ENCODE measurements around the gene BCL2L2.

Gene BCL2L2

GRCh38 chr14:23310546-23310945 is 3.9 kb downstream of the BCL2L2 start:
- Histone ChIP-seq H3K27me3 (ENCODE audit: control insufficient read depth in 2 of 2, insufficient read depth in 2 of 2, low read length in 2 of 2) (no peaks in the 10 kb centered on the region), H3K9ac (ENCODE audit: low read depth in 1 of 2, low read length in 2 of 2) (no peak overlapping the region), H3K27ac (ENCODE audit: low read depth in 2 of 2, low read length in 2 of 2) (no peak overlapping the region), H3K9me3 (ENCODE audit: control insufficient read depth in 2 of 2, low read length in 2 of 2) (no peaks in the 10 kb centered on the region), H3K4me1 (ENCODE audit: control insufficient read depth in 2 of 2, insufficient read depth in 2 of 2, low read length in 2 of 2) (peaks cover 29 to 37% of the 10 kb centered on the region in 2 donors), H3K4me3 (ENCODE audit: low read length in 2 of 2) (no peak overlapping the region), H3K36me3 (ENCODE audit: control insufficient read depth in 2 of 2, insufficient read depth in 2 of 2, low read length in 2 of 2) (peaks cover 16 to 31% of the 10 kb centered on the region in 2 donors)

- Histone ChIP-seq H3K27me3 (ENCODE audit: control insufficient read depth in 2 of 2, insufficient read depth in 2 of 2, low read length in 2 of 2) (no peaks in the 10 kb centered on the region), H3K4me1 (ENCODE audit: control insufficient read depth in 2 of 2, insufficient read depth in 2 of 2, low read length in 2 of 2) (peaks cover 5 to 6% of the 10 kb centered on the region in 2 donors), H3K36me3 (ENCODE audit: control insufficient read depth in 2 of 2, insufficient read depth in 2 of 2, low read length in 2 of 2) (peaks cover 0 to 5% of the 10 kb centered on the region in 2 donors), H3K4me3 (ENCODE audit: low read length in 2 of 2) (no peak overlapping the region), H3K9ac (ENCODE audit: low read depth in 1 of 2, low read length in 2 of 2) (no peak overlapping the region), H3K9me3 (ENCODE audit: control insufficient read depth in 2 of 2, low read length in 2 of 2) (no peaks in the 10 kb centered on the region), H3K27ac (ENCODE audit: low read depth in 2 of 2, low read length in 2 of 2) (no peak overlapping the region)
Measured at GRCh38 chr14:23316300-23316699, 9.7 kb downstream of the BCL2L2 start.

DNA sequence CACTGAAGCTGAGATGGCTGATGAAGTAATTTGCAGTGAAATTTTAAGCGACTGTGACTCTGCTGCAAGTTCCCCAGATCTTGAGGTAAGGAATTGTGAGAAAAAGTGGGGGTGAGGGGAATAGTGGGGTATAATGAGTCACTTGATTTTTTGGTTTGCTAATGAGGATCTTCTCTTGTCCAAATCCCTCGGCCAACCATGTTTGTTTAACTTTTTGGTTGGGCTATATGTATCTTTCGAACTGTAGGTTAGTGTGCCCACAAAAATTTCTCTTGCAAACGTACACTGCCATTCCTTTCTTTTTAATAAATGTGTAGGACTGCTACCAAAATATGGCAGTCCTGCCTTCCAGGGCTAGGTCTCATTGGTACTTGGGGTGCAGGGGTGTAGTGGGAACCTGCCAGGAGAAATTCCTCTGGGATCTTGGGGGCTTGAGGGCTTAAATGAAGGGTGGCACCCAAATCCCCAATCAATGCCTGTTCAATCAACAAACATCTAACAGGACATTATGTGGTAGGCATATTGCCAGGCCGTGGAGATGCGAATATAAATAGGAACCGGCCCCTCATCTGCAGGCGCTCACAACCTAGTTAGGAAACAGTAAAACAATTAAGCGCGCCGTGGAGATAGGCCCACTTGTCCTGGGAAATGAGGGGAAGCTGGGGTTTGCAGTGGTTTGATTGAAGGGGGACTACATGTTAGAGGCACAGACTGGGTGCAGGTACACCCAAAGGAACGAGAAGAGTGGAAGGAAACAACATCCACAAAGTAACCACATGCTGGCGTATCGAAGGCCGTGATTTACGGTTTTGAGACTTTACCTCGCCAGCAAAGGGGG is 13.3 kb downstream of the BCL2L2 start:
- Histone ChIP-seq H3K9ac (ENCODE audit: low read depth in 1 of 2, low read length in 2 of 2) (peak overlapping the region; percentile 17 to 53), H3K4me1 (ENCODE audit: control insufficient read depth in 2 of 2, insufficient read depth in 2 of 2, low read length in 2 of 2) (peaks cover 13 to 16% of the 10 kb centered on the region in 2 donors), H3K27me3 (ENCODE audit: control insufficient read depth in 2 of 2, insufficient read depth in 2 of 2, low read length in 2 of 2) (no peaks in the 10 kb centered on the region), H3K9me3 (ENCODE audit: control insufficient read depth in 2 of 2, low read length in 2 of 2) (no peaks in the 10 kb centered on the region), H3K27ac (ENCODE audit: low read depth in 2 of 2, low read length in 2 of 2) (peak overlapping the region; percentile 86 to 92), H3K4me3 (ENCODE audit: low read length in 2 of 2) (peak overlapping the region; percentile 67 to 74), H3K36me3 (ENCODE audit: control insufficient read depth in 2 of 2, insufficient read depth in 2 of 2, low read length in 2 of 2) (peaks cover 12 to 20% of the 10 kb centered on the region in 2 donors)

DNA sequence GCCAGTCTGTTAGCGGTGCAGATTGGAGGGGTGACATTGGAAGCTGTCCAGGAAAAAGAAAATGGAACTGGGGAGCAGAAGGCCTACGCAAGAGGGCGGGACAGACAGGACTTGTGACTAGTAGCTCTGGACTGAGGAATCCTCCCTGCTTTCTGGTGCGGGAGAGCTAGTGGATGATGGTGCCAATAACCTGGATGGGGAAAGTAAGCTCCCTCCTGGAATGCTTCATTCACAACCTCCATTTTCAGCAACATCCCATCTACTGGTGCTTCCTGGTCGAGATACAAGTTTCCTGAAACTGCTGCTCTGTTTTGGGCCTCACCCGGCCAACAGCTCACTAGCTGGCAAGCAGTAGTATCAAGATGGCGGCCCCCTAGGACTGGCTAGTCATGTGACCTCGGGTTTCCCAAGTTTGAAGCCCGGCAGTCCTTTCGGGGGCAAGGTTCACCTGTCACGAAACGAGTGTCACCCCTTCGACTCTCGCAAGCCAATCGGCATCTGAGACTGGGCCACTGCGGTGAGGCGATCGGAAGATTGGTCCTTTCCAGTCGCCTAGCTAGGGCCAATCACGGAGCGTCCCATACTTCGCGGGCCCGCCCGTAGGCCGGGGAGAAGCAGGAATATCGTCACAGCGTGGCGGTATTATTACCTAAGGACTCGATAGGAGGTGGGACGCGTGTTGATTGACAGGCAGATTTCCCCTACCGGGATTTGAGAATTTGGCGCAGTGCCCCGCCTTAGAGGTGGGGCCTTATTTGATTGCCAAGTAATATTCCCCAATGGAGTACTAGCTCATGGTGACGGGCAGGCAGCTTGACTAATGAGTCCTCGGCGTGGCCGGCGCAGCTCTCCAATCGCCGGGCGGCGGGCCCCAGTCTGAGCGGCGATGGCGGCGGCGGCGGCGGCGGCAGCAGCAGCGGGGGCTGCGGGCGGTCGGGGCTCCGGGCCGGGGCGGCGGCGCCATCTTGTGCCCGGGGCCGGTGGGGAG is 14.2 kb downstream of the BCL2L2 start, which contains the start of gene PABPN1:
PABPN1 (plus strand) TSS at position 874 of the 988 bp plus-strand sequence; CDS start at position 887, 13 bp downstream.
- Histone ChIP-seq H3K9me3 (ENCODE audit: control insufficient read depth in 2 of 2, low read length in 2 of 2) (no peaks in the 10 kb centered on the region), H3K4me1 (ENCODE audit: control insufficient read depth in 2 of 2, insufficient read depth in 2 of 2, low read length in 2 of 2) (peaks cover 13 to 16% of the 10 kb centered on the region in 2 donors), H3K9ac (ENCODE audit: low read depth in 1 of 2, low read length in 2 of 2) (peak within 1 kb of the TSS; percentile 89 to 91), H3K27ac (ENCODE audit: low read depth in 2 of 2, low read length in 2 of 2) (peak within 1 kb of the TSS; percentile 88 to 92), H3K4me3 (ENCODE audit: low read length in 2 of 2) (peak within 1 kb of the TSS; percentile 93 to 94), H3K36me3 (ENCODE audit: control insufficient read depth in 2 of 2, insufficient read depth in 2 of 2, low read length in 2 of 2) (peaks cover 16 to 24% of the 10 kb centered on the region in 2 donors), H3K27me3 (ENCODE audit: control insufficient read depth in 2 of 2, insufficient read depth in 2 of 2, low read length in 2 of 2) (no peaks in the 10 kb centered on the region)

DNA sequence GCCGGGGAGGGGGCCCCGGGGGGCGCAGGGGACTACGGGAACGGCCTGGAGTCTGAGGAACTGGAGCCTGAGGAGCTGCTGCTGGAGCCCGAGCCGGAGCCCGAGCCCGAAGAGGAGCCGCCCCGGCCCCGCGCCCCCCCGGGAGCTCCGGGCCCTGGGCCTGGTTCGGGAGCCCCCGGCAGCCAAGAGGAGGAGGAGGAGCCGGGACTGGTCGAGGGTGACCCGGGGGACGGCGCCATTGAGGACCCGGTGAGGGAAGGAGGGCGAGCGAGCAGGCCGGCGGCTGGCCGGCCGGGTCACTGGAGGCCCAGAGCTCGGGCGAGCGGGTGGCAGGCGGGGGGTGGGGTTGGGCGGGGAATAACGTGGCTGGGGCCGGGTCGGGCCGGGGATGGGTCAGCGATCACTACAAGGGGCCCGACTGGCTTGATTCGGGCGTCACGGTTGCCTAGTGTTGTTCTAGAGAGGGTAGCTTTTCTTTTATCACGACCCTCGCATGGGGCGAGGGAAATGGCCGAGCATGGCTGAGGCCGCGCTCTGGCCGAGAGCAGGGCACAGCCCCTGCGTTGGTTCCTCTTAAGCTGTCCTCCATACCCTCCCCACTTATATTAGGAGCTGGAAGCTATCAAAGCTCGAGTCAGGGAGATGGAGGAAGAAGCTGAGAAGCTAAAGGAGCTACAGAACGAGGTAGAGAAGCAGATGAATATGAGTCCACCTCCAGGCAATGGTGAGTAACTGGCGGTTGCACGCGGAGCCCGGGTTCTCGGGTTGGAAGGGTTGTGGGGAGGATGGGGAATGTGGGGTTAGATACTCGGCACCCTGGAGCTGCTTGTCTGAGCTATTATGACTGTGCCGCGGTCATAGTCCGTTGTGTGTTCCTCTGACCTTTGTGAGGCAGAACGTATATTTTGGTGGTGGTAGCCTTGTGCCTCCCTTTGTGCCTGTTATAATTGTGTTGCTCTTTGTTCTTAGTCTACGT is 15.2 kb downstream of the BCL2L2 start:
- H3K9me3 ChIP-seq (ENCODE audit: control insufficient read depth in 2 of 2, low read length in 2 of 2) = no peaks in the 10 kb centered on the region
- H3K4me1 ChIP-seq (ENCODE audit: control insufficient read depth in 2 of 2, insufficient read depth in 2 of 2, low read length in 2 of 2) = peaks cover 13 to 16% of the 10 kb centered on the region in 2 donors
- H3K27ac ChIP-seq (ENCODE audit: low read depth in 2 of 2, low read length in 2 of 2) = peak overlapping the region; percentile 88
- H3K4me3 ChIP-seq (ENCODE audit: low read length in 2 of 2) = peak overlapping the region; percentile 93 to 94
- no peaks in the 10 kb centered on the region for H3K27me3 ChIP-seq (ENCODE audit: control insufficient read depth in 2 of 2, insufficient read depth in 2 of 2, low read length in 2 of 2)
- peaks cover 16 to 24% of the 10 kb centered on the region in 2 donors for H3K36me3 ChIP-seq (ENCODE audit: control insufficient read depth in 2 of 2, insufficient read depth in 2 of 2, low read length in 2 of 2)
- H3K9ac ChIP-seq (ENCODE audit: low read depth in 1 of 2, low read length in 2 of 2) = peak overlapping the region; percentile 89 to 91

GRCh38 chr14:23322568-23323517 is 16.2 kb downstream of the BCL2L2 start:
- H3K36me3 ChIP-seq (ENCODE audit: control insufficient read depth in 2 of 2, insufficient read depth in 2 of 2, low read length in 2 of 2) = peaks cover 16 to 24% of the 10 kb centered on the region in 2 donors
- H3K27ac ChIP-seq (ENCODE audit: low read depth in 2 of 2, low read length in 2 of 2) = peak overlapping the region in 1 of 2 donors; percentile 88
- H3K9ac ChIP-seq (ENCODE audit: low read depth in 1 of 2, low read length in 2 of 2) = peak overlapping the region; percentile 89 to 91
- peak overlapping the region; percentile 93 to 94 for H3K4me3 ChIP-seq (ENCODE audit: low read length in 2 of 2)
- peaks cover 13 to 16% of the 10 kb centered on the region in 2 donors for H3K4me1 ChIP-seq (ENCODE audit: control insufficient read depth in 2 of 2, insufficient read depth in 2 of 2, low read length in 2 of 2)
- H3K9me3 ChIP-seq (ENCODE audit: control insufficient read depth in 2 of 2, low read length in 2 of 2) = no peaks in the 10 kb centered on the region
- no peaks in the 10 kb centered on the region for H3K27me3 ChIP-seq (ENCODE audit: control insufficient read depth in 2 of 2, insufficient read depth in 2 of 2, low read length in 2 of 2)

DNA sequence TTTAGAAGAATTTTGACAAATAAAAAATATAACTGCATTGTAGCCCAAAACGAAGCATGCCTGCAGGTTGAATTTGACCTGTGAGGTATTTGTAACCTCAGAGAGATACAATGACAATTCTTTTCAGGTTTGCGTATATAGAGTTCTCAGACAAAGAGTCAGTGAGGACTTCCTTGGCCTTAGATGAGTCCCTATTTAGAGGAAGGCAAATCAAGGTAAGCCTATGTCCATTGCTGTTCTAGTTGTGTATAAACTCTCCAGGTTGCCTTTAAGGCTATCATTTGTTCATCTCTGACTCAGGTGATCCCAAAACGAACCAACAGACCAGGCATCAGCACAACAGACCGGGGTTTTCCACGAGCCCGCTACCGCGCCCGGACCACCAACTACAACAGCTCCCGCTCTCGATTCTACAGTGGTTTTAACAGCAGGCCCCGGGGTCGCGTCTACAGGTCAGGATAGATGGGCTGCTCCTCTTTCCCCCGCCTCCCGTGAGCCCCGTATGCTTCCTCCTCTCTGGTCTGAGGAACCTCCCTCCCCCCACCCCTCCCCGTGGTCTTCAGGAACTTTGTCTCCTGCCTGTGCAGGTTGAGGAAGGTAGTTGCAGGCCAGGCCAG is 17.3 kb downstream of the BCL2L2 start:
- Histone ChIP-seq H3K27me3 (ENCODE audit: control insufficient read depth in 2 of 2, insufficient read depth in 2 of 2, low read length in 2 of 2) (no peaks in the 10 kb centered on the region), H3K4me1 (ENCODE audit: control insufficient read depth in 2 of 2, insufficient read depth in 2 of 2, low read length in 2 of 2) (peaks cover 13 to 16% of the 10 kb centered on the region in 2 donors), H3K9me3 (ENCODE audit: control insufficient read depth in 2 of 2, low read length in 2 of 2) (no peaks in the 10 kb centered on the region), H3K9ac (ENCODE audit: low read depth in 1 of 2, low read length in 2 of 2) (no peak overlapping the region), H3K27ac (ENCODE audit: low read depth in 2 of 2, low read length in 2 of 2) (no peak overlapping the region), H3K4me3 (ENCODE audit: low read length in 2 of 2) (no peak overlapping the region), H3K36me3 (ENCODE audit: control insufficient read depth in 2 of 2, insufficient read depth in 2 of 2, low read length in 2 of 2) (peaks cover 16 to 24% of the 10 kb centered on the region in 2 donors)

GRCh38 chr14:23324455-23324846 is 17.8 kb downstream of the BCL2L2 start:
- no peak overlapping the region for H3K27ac ChIP-seq (ENCODE audit: low read depth in 2 of 2, low read length in 2 of 2)
- no peaks in the 10 kb centered on the region for H3K9me3 ChIP-seq (ENCODE audit: control insufficient read depth in 2 of 2, low read length in 2 of 2)
- H3K4me3 ChIP-seq (ENCODE audit: low read length in 2 of 2) = no peak overlapping the region
- H3K4me1 ChIP-seq (ENCODE audit: control insufficient read depth in 2 of 2, insufficient read depth in 2 of 2, low read length in 2 of 2) = peaks cover 13 to 16% of the 10 kb centered on the region in 2 donors
- H3K36me3 ChIP-seq (ENCODE audit: control insufficient read depth in 2 of 2, insufficient read depth in 2 of 2, low read length in 2 of 2) = peaks cover 16 to 24% of the 10 kb centered on the region in 2 donors
- no peaks in the 10 kb centered on the region for H3K27me3 ChIP-seq (ENCODE audit: control insufficient read depth in 2 of 2, insufficient read depth in 2 of 2, low read length in 2 of 2)
- no peak overlapping the region for H3K9ac ChIP-seq (ENCODE audit: low read depth in 1 of 2, low read length in 2 of 2)

Measured in mucosa of rectum (tissue), 2 donors.